ENCODE results near the gene CC2D2B. TPM values are rescaled to one million over a fixed set of nuclear protein-coding genes. Genes with fewer than 3 reads are reported as not detected.
"Not testable (repeated sequence)": the region's sequence is repeated elsewhere in the genome, so short reads cannot be mapped to it uniquely, and the experiment has no call there.

CC2D2B gene, protein sequence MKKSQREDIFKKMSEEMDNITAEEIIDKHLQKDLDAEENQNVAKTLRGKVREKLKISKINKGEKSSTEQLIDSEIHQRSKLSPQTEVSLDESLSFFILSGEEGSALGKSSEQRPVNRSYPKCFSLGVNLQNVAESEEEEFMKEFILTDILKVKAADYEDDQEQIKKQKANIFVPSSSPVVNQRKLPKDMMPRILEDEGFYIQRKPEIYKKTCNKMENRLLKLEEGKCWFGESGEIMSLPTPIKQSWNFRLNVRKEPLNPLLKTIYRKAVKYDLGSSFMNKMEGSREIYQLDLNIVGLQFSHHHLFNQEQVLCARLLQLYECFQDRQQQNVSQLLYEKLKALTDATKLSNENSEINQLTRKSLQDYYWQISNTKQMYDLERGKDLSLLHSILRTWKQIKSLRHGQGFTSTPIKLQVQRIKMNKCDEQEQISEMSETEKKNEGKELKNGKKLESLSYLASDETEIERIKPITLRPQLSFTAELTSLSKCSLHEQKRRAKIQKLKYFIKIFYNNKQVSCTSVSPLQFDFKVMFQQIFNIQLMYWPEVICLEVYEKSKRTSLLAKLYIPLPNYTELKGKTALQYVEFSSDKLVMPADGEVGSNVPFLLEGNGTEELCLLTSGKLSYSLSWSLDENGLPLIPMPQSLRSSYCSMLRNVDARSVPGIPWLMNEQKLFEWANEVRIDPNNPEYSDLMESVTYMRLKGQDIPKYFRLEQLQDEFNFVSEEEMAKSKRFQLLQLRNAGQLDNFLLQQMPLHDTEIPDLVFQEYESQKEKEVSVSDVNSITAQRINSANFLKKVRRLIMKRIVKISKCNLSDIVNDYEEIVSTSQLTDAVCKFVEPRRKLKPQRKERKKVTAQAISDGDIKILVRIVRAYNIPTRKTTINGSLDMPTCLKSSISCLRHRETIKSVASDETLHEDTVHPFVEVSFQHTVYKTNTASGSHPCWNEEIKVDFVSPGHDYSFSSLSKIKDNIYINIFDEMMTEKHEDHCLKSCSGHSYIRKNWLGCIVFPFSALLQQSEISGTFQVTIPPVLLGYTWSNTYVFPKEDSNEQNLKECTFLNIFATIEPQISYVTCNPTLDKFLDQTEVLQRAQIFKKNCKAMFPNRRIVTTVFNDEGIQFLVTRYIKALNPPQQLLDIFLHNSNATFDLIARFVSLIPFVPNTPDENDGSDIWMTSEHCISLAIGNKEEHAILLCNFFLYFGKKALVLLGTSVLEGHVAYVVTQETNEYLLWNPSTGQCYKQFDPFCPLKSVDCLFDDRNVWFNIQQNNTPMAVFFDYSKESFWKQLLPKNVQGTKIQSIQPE (N-terminal part only)
- total RNA-seq = not detected

DNA sequence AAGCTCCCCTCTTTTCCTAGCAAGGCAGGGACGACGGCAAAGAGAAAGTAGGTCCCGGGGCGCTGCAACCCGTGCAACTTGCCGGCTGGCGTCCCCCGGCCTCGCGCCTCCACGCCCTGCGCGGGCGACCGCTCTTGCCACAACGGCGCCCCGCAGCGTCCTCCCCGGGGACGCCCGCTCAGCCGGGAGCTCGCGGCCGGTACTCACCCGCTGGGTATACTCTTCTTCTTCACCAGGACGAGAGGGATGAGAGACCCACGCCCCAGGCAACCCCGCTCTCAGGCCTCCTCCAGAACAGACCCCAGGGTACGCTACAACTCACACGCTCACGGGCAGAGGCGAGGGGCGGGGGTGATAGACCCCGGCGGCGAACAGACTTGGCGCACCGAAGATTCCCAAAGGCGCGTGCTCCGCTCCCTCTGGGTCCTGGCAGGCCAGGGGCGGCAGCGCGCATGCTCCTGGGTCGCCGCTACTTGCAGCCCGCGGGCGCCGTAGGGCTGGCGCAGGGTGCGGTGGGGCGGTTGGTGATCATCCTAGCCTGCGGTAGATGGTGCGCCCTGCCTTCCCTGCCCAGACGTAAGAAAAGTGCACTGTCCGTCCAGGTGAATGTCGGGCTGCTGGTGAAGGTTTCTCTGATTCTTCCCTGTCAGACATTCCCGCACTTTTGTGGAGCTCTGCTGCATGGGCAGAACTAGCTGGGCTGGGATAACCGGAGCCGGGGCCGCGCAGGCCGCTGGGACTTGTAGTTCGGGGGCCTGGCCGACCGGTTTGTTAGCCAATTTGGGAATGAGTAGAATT, at the start of gene CC2D2B:
Gene CC2D2B, plus strand, starts transcription at position 520 of the 798 bp plus-strand sequence. CDS start 3,349 bp downstream, outside the sequence.
- peaks cover 6 to 8% of the 10 kb centered on the region in 2 donors for H3K36me3 Mint-ChIP-seq
- no peaks in the 10 kb centered on the region for H3K9me3 Mint-ChIP-seq
- peak; percentile 93 to 94 for ATAC-seq
- peak; percentile 71 to 80 for DNase-seq (ENCODE audit: low spot score in 2 of 2)
- peak within 1 kb of the TSS; percentile 86 to 96 for H3K27ac Mint-ChIP-seq

DNA sequence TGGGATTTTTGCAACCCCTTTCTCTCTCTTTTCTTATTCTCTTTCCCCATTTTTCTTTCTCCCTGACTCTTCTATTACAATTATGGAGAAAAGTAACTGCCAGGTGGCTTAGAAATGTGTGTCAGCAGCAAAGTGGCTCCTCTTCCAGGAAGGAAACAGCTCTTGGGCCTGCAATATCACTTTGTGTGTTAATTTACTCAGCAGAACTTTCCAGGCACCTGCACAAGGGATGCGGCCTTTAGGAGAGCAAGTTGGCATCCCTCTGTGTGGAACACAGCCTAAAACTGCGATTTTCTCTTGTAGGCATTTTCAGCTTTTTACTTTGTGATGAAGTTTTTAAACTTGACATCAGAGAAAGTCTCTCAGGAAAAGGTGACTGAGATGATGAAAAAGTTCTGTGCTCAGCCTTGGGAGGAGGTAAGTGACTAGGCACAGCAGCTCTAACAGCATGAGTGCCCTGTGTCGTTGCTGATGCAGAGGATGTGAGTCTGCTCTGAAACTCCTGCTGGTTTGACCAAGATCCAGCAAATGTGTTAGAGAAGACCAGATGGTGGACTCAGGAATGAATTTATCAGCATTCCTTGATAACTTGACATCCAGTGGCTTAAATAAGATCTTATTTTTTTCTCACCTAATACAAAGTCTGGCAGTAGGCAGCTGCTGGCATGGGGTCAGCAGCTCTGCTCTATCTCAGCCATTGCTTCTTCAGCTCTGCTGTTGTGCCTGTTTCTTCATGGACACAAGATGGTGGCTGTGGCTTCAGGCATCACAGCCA, 47.4 kb upstream of the CC2D2B start:
- DNase-seq (ENCODE audit: low spot score in 2 of 2) = no peak
- Mint-ChIP-seq H3K9me3 (peaks cover 0 to 5% of the 10 kb centered on the region in 2 donors), H3K27ac (no peak overlapping the region), H3K36me3 (peaks cover 7% of the 10 kb centered on the region in 2 donors)
- no peak for ATAC-seq

DNA sequence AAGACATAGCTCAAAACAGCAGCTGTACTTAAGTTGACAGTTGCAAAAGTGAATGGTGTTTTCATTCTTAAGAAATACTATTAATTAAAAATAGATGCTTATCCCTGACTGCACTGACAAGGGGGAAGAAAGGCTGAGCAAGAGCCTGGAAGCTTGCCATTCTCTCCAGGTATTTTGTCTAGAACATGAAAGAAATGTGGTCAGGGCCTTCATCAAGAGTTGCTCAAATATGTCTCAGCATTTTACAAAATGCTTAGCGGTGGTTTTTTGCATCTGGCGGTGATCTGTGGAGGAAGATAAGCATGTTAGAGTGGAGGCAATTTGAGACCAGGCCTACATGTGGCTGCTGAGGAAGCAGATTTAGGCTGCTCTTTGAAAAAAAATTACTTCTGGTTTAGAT, 46.4 kb upstream of the CC2D2B start:
- peaks cover 0 to under 1% of the 10 kb centered on the region in 2 donors for H3K36me3 Mint-ChIP-seq
- ATAC-seq = no peak
- H3K27ac Mint-ChIP-seq = no peak overlapping the region
- no peaks in the 10 kb centered on the region for H3K9me3 Mint-ChIP-seq
- DNase-seq (ENCODE audit: low spot score in 2 of 2) = no peak

DNA sequence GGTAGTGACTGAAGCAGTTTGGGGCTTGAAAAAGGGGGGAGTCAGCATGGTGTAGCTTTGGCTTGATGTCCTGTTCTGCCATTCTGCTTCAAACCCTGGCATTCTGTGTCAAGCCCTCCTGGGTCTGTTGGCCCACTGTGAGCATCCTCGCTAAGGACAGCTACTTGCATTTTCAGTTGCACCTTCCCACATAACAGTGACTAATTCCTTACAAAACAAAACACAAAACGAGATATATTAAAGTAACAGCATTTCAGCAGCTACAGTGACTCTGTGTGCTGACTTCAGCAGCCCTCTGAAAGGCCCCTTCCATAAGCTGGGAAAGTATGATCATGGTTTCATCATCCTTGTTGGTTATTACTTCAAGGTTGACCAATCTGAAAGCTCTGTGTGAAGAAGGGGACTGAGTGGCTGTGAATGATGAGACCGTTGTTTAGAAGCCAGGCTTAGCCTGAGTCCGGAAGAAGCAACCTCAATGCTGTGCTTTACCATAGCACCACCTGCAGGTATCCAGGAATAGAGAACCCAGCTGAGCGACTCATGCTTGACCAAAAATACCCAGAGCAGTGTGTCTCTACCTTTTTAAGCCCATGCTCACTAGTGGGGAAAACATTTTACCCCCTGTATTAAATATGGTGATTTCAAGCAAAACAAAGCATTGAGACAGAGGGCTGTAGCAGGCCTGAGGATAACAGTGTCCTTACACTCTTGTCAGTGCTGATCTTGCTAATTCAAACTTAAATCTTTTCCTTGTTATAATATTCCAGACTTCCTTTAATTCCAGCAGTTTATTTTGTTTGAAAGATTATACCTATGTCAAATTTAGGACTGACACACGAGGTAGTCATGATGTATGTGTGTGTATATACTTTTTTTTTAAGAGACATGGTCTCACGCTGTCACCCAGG, 42.6 kb upstream of the CC2D2B start:
- peak in 1 of 2 donors; percentile 40 for DNase-seq (ENCODE audit: low spot score in 2 of 2)
- peak; percentile 89 to 93 for ATAC-seq
- Mint-ChIP-seq H3K27ac (peak overlapping the region in 1 of 2 donors; percentile 21), H3K9me3 (no peaks in the 10 kb centered on the region), H3K36me3 (no peaks in the 10 kb centered on the region)

DNA sequence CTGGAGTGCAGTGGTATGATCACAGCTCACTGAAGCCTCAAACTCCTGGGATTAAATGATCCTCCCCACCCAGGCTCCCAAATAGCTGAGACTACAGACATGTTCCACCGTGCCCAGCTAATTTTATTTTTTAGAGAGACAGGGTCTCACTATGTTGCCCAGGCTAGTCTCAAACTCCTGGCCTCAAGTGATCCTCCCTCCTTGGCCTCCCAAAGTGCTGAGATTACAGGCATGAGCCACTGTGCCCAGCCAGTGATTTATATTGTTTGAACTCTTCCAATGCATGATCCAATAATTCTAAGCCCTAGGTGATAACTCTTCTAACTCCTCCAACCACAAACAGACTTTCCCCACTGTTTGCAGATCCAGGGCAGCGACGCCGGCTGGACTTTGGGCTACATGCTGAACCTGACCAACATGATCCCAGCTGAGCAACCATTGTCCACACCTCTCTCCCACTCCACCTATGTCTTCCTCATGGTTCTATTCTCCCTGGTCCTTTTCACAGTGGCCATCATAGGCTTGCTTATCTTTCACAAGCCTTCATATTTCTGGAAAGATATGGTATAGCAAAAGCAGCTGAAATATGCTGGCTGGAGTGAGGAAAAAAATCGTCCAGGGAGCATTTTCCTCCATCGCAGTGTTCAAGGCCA, 41.8 kb upstream of the CC2D2B start:
- Mint-ChIP-seq H3K36me3 (no peaks in the 10 kb centered on the region), H3K27ac (no peak overlapping the region), H3K9me3 (no peaks in the 10 kb centered on the region)
- ATAC-seq (no peak), DNase-seq (ENCODE audit: low spot score in 2 of 2) (no peak)

DNA sequence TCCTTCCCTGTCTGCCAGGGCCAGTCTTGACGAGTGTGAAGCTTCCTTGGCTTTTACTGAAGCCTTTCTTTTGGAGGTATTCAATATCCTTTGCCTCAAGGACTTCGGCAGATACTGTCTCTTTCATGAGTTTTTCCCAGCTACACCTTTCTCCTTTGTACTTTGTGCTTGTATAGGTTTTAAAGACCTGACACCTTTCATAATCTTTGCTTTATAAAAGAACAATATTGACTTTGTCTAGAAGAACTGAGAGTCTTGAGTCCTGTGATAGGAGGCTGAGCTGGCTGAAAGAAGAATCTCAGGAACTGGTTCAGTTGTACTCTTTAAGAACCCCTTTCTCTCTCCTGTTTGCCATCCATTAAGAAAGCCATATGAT, 41.3 kb upstream of the CC2D2B start:
- no peaks in the 10 kb centered on the region for H3K36me3 Mint-ChIP-seq
- DNase-seq (ENCODE audit: low spot score in 2 of 2) (no peak), ATAC-seq (no peak)
- no peak overlapping the region for H3K27ac Mint-ChIP-seq
- no peaks in the 10 kb centered on the region for H3K9me3 Mint-ChIP-seq

DNA sequence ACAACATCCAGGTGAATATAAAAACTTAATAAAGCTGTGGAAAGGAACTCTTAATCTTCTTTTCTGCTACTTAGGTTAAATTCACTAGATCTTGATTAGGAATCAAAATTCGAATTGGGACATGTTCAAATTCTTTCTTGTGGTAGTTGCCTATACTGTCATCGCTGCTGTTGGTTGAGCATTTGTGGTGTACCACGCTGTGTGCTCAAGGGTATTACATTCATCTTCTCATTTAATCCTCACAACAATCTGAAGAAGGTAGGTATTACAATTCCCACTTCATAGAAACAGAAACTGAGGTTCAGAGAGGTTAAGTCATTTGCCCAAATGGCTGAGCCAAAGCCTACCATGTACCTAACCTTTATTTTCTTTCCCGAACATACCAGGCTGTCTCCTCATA, 39.9 kb upstream of the CC2D2B start:
- ATAC-seq (peak in 1 of 2 donors; percentile 36), DNase-seq (ENCODE audit: low spot score in 2 of 2) (no peak)
- Mint-ChIP-seq H3K36me3 (peaks cover 7 to 10% of the 10 kb centered on the region in 2 donors), H3K27ac (no peak overlapping the region), H3K9me3 (no peaks in the 10 kb centered on the region)

DNA sequence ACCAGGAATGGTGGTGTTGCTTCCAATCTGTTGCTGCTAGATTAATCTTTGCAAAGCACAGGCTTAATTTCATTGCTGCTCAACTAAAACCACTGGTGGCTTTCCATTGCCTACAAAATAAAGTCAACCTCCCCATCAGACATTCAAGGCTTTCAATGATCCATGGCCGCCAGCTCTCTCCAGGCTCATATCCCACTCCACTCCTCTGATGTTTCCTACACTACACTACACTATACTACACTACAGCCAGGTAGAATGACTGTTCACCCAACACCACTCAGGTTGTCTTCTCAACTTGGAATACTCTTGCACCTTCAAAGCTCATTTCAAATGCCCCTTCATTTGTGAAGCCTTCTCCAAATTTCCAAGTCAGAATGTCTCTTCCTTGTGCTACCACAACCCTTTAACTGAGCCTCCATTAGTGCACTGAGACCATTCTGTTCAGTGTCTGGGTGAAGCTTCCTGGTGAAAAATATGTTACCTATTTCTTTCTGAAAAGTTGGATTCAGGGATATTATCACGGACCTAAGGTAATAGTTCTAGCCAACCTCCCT, 35.5 kb upstream of the CC2D2B start:
- H3K27ac Mint-ChIP-seq = no peak overlapping the region
- DNase-seq (ENCODE audit: low spot score in 2 of 2) = no peak
- peaks cover 28 to 42% of the 10 kb centered on the region in 2 donors for H3K36me3 Mint-ChIP-seq
- H3K9me3 Mint-ChIP-seq = peaks cover 0 to 5% of the 10 kb centered on the region in 2 donors
- no peak for ATAC-seq

DNA sequence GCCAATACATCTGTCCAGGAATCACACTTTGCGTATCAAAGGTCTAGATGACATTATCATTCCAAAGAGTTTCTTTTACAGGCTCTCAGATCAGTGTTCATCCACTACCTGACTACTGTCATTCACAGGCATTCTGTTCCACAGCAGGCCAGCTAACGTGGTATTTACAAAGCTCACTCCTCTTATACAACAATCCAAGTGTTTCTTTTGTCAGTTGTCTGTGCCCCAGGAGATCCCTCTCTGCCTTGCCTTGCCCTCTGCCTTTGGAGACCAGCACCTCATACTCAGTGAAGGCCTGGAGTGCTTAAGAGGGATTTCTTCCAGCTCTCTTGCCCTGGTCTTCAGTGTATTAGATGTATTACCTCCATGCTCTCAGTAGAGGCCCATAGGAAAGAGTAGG, 34.6 kb upstream of the CC2D2B start:
- ATAC-seq (no peak), DNase-seq (ENCODE audit: low spot score in 2 of 2) (no peak)
- Mint-ChIP-seq H3K36me3 (peaks cover 28 to 42% of the 10 kb centered on the region in 2 donors), H3K9me3 (peaks cover 0 to 5% of the 10 kb centered on the region in 2 donors), H3K27ac (no peak overlapping the region)

DNA sequence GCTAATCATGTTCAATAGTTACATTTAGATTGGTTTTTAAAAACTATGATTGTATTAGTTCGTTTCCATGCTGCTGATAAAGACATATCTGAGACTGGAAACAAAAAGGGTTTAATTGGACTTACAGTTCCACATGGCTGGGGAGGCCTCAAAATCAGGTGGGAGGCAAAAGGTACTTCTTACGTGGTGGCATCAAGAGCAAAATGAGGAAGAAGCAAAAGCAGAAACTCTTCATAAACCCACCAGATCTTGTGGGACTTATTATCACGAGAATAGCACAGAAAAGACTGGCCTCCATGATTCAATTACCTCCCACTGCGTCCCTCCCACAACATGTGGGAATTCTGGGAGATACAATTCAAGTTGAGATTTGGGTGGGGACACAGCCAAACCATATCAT, 34.1 kb upstream of the CC2D2B start:
- ATAC-seq = no peak
- Mint-ChIP-seq H3K36me3 (peaks cover 28 to 42% of the 10 kb centered on the region in 2 donors), H3K27ac (no peak overlapping the region)

DNA sequence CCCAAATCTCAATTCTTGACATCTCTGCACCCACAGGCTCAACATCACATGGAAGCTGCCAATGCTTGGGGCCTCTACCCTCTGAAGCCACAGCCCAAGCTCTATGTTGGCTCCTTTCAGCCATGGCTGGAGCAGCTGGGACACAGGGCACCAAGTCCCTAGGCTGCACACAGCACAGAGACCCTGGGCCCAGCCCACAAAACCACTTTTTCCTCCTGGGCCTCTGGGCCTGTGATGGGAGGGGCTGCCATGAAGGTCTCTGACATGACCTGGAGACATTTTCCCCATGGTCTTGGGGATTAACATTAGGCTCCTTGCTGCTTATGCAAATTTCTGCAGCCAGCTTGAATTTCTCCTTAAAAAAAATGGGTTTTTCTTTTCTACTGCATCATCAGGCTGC, 33.0 kb upstream of the CC2D2B start:
- ATAC-seq = not testable (repeated sequence)

More for the DNA sequence above, 34.1 kb upstream of the CC2D2B start:
- DNase-seq (ENCODE audit: low spot score in 2 of 2) = no peak
- H3K9me3 Mint-ChIP-seq = peaks cover 0 to 5% of the 10 kb centered on the region in 2 donors

DNA sequence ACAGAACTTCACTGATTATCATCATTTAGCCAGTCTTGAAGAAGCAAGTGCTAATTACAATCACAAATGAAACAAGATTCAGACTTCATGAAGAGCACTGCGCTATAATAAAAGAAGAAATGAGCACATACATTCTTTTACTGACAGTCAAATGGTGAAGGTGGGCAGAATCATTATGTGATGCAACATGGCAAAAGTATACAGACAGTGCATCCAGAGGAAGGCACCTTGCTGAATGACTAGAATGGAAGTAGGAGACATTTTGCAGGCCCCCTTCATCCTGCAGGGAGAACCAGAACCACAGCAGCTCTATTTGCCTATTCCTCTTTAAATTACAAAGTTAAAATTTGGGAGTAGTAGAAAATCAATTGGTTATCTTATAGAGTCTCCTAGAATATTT, 31.0 kb upstream of the CC2D2B start:
- no peak for ATAC-seq
- no peak for DNase-seq (ENCODE audit: low spot score in 2 of 2)
- peaks cover 0 to 5% of the 10 kb centered on the region in 2 donors for H3K9me3 Mint-ChIP-seq
- H3K36me3 Mint-ChIP-seq = peaks cover 28 to 39% of the 10 kb centered on the region in 2 donors
- no peak overlapping the region for H3K27ac Mint-ChIP-seq

More for the DNA sequence above, 33.0 kb upstream of the CC2D2B start:
- Mint-ChIP-seq H3K27ac (peak overlapping the region in 1 of 2 donors; percentile 6), H3K36me3 (peaks cover 28 to 42% of the 10 kb centered on the region in 2 donors)
- DNase-seq (ENCODE audit: low spot score in 2 of 2); H3K9me3 Mint-ChIP-seq: not testable (repeated sequence)

DNA sequence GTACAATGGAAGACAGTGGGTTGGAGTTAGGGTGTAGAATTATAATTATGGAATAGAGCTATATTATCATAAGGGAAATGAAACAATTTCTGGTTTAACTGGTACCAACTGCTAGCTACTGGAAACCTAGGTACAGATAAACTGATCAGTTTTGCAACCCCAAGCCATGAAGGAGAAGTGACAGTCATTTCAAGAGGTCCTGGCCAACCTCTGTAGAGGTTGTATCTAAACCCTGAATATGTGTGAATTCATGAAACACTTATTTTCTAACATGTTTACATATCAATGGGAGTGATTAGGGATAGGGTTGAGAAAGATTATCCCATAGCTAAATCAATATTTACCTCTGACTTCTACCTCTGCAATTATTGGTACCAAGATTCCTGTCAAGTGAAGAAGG, 29.9 kb upstream of the CC2D2B start:
- ATAC-seq (no peak), DNase-seq (ENCODE audit: low spot score in 2 of 2) (no peak)
- peaks cover 18 to 34% of the 10 kb centered on the region in 2 donors for H3K36me3 Mint-ChIP-seq

More for the DNA sequence above, 29.9 kb upstream of the CC2D2B start:
- Mint-ChIP-seq H3K9me3 (peaks cover 0 to 5% of the 10 kb centered on the region in 2 donors), H3K27ac (no peak overlapping the region)

Measured in activated naive CD4-positive, alpha-beta T cell treated with anti-CD3 and anti-CD28 coated beads, Interleukin-2, amount 50 U/mL, for 72 hours (primary cell).